ENCODE data around the gene CDH15.

CDH15 gene

GRCh38 chr16:89178453-89179147 is 7.1 kb downstream of the CDH15 start:
- Histone ChIP-seq H3K4me3 (ENCODE audit: low read depth in 1 of 2, low read length in 2 of 2) (no peak overlapping the region), H3K36me3 (ENCODE audit: insufficient read depth, low read length) (no peaks in the 10 kb centered on the region), H4K20me1 (ENCODE audit: insufficient read depth, low read length) (peaks cover 14% of the 10 kb centered on the region; the same call in 1 of the 2 replicates), H3K4me2 (ENCODE audit: insufficient read depth, low read length) (no peak overlapping the region), H3K9me3 (ENCODE audit: insufficient read depth, low read length, severe bottlenecking) (no peaks in the 10 kb centered on the region), H3K79me2 (ENCODE audit: insufficient read depth, low read length) (no peaks in the 10 kb centered on the region), H3K9ac (ENCODE audit: low read depth, low read length) (no peak overlapping the region), H2AFZ (ENCODE audit: low read depth, low read length) (no peak overlapping the region), H3K4me1 (ENCODE audit: insufficient read depth, low read length) (no peaks in the 10 kb centered on the region), H3K27me3 (ENCODE audit: insufficient read depth, low read length, poor library complexity) (no peaks in the 10 kb centered on the region), H3K27ac (ENCODE audit: low read length) (no peak overlapping the region)
- DNase-seq (no peak), ATAC-seq (ENCODE audit: insufficient read depth, low read depth) (no peak)
- TF ChIP-seq CTCF (IDR thresholded peaks at IDR 0.05; ENCODE audit: borderline replicate concordance, extremely low read depth, low read length, poor library complexity, severe bottlenecking) (no peak), EZH2 (IDR thresholded peaks at IDR 0.05; ENCODE audit: borderline replicate concordance, low read depth, low read length, severe bottlenecking) (no peak)

GRCh38 chr16:89179148-89179484 is 7.6 kb downstream of the CDH15 start:
- Histone ChIP-seq H3K79me2 (ENCODE audit: insufficient read depth, low read length) (no peaks in the 10 kb centered on the region), H3K36me3 (ENCODE audit: insufficient read depth, low read length) (no peaks in the 10 kb centered on the region), H3K27me3 (ENCODE audit: insufficient read depth, low read length, poor library complexity) (no peaks in the 10 kb centered on the region), H3K4me1 (ENCODE audit: insufficient read depth, low read length) (no peaks in the 10 kb centered on the region), H3K27ac (ENCODE audit: low read length) (no peak overlapping the region), H3K9me3 (ENCODE audit: insufficient read depth, low read length, severe bottlenecking) (no peaks in the 10 kb centered on the region), H3K4me2 (ENCODE audit: insufficient read depth, low read length) (no peak overlapping the region), H3K9ac (ENCODE audit: low read depth, low read length) (no peak overlapping the region), H4K20me1 (ENCODE audit: insufficient read depth, low read length) (0 out of 2 replicates have a peak, but pooled peaks cover 9% of the 10 kb centered on the region), H2AFZ (ENCODE audit: low read depth, low read length) (no peak overlapping the region), H3K4me3 (ENCODE audit: low read depth in 1 of 2, low read length in 2 of 2) (no peak overlapping the region)
- no peak for TF ChIP-seq CTCF (IDR thresholded peaks at IDR 0.05; ENCODE audit: borderline replicate concordance, extremely low read depth, low read length, poor library complexity, severe bottlenecking)
- TF ChIP-seq EZH2 (IDR thresholded peaks at IDR 0.05; ENCODE audit: borderline replicate concordance, low read depth, low read length, severe bottlenecking): no peak
- ATAC-seq (ENCODE audit: insufficient read depth, low read depth): no peak
- DNase-seq: no peak

- no peak for ATAC-seq (ENCODE audit: insufficient read depth, low read depth)
- no peak overlapping the region for H3K4me2 ChIP-seq (ENCODE audit: insufficient read depth, low read length)
Observed at GRCh38 chr16:89179656-89180315, 8.2 kb downstream of the CDH15 start.

GRCh38 chr16:89183463-89183862 is 11.9 kb downstream of the CDH15 start:
- H3K4me2 ChIP-seq (ENCODE audit: insufficient read depth, low read length): no peak overlapping the region
- H3K27me3 ChIP-seq (ENCODE audit: insufficient read depth, low read length, poor library complexity): no peaks in the 10 kb centered on the region
- TF ChIP-seq EZH2 (IDR thresholded peaks at IDR 0.05; ENCODE audit: borderline replicate concordance, low read depth, low read length, severe bottlenecking) (no peak), CTCF (IDR thresholded peaks at IDR 0.05; ENCODE audit: borderline replicate concordance, extremely low read depth, low read length, poor library complexity, severe bottlenecking) (no peak)
- H3K4me3 ChIP-seq (ENCODE audit: low read depth in 1 of 2, low read length in 2 of 2): no peak overlapping the region
- H3K79me2 ChIP-seq (ENCODE audit: insufficient read depth, low read length): no peaks in the 10 kb centered on the region
- no peaks in the 10 kb centered on the region for H3K4me1 ChIP-seq (ENCODE audit: insufficient read depth, low read length)
- H3K9ac ChIP-seq (ENCODE audit: low read depth, low read length): no peak overlapping the region
- no peak for DNase-seq
- no peak overlapping the region for H3K27ac ChIP-seq (ENCODE audit: low read length)
- ATAC-seq (ENCODE audit: insufficient read depth, low read depth): no peak
- no peaks in the 10 kb centered on the region for H3K9me3 ChIP-seq (ENCODE audit: insufficient read depth, low read length, severe bottlenecking)
- peaks cover 14% of the 10 kb centered on the region for H4K20me1 ChIP-seq (ENCODE audit: insufficient read depth, low read length)
- H3K36me3 ChIP-seq (ENCODE audit: insufficient read depth, low read length): no peaks in the 10 kb centered on the region
- H2AFZ ChIP-seq (ENCODE audit: low read depth, low read length): no peak overlapping the region

More at GRCh38 chr16:89179656-89180315, 8.2 kb downstream of the CDH15 start:
- Histone ChIP-seq H3K4me3 (ENCODE audit: low read depth in 1 of 2, low read length in 2 of 2) (no peak overlapping the region), H3K4me1 (ENCODE audit: insufficient read depth, low read length) (no peaks in the 10 kb centered on the region), H3K79me2 (ENCODE audit: insufficient read depth, low read length) (no peaks in the 10 kb centered on the region), H3K27me3 (ENCODE audit: insufficient read depth, low read length, poor library complexity) (no peaks in the 10 kb centered on the region), H2AFZ (ENCODE audit: low read depth, low read length) (no peak overlapping the region), H3K27ac (ENCODE audit: low read length) (no peak overlapping the region), H3K9me3 (ENCODE audit: insufficient read depth, low read length, severe bottlenecking) (no peaks in the 10 kb centered on the region), H3K36me3 (ENCODE audit: insufficient read depth, low read length) (no peaks in the 10 kb centered on the region), H3K9ac (ENCODE audit: low read depth, low read length) (no peak overlapping the region), H4K20me1 (ENCODE audit: insufficient read depth, low read length) (0 out of 2 replicates have a peak, but pooled peaks cover 8% of the 10 kb centered on the region)
- no peak for TF ChIP-seq EZH2 (IDR thresholded peaks at IDR 0.05; ENCODE audit: borderline replicate concordance, low read depth, low read length, severe bottlenecking)
- DNase-seq: no peak
